WTC11 (cell line): ENCODE data around the gene TAS2R16.

Experiments used
- SOX15 ChIP-seq: fragments of 250-450 bp; sonication (Bioruptor Pico); IDR thresholded peaks from 2 replicates; pipeline ENCODE4 v1.9.0; 2021; ENCODE audit warnings: mild to moderate bottlenecking
- TF ChIP-seq, protein P1 (sequence below): fragments of 200-600 bp; IDR thresholded peaks from 2 replicates; pipeline ENCODE4 v1.8.0; 2022; ENCODE audit warnings: antibody characterized with exemption

DNA sequence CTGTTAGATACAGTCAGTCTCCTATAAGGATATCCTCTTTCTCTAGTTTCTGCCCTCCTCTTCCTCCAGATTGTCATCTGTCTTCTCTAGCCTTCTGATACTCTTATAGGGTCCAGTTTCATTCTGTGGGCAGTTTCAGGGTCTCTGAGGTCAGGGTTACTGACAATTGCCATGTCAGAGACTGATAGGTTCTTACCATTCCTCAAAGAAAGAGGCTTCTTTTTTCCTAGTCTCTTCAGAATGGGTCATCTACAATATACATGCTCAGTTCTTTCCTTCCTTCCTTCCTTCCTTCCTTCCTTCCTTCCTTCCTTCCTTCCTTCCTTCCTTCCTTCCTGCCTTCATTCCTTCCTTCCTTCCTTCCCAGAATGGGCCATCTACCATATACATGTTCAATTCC, 48.1 kb upstream of the TAS2R16 start:
- no peak for TF ChIP-seq SOX15
- TF ChIP-seq, protein P1, sequence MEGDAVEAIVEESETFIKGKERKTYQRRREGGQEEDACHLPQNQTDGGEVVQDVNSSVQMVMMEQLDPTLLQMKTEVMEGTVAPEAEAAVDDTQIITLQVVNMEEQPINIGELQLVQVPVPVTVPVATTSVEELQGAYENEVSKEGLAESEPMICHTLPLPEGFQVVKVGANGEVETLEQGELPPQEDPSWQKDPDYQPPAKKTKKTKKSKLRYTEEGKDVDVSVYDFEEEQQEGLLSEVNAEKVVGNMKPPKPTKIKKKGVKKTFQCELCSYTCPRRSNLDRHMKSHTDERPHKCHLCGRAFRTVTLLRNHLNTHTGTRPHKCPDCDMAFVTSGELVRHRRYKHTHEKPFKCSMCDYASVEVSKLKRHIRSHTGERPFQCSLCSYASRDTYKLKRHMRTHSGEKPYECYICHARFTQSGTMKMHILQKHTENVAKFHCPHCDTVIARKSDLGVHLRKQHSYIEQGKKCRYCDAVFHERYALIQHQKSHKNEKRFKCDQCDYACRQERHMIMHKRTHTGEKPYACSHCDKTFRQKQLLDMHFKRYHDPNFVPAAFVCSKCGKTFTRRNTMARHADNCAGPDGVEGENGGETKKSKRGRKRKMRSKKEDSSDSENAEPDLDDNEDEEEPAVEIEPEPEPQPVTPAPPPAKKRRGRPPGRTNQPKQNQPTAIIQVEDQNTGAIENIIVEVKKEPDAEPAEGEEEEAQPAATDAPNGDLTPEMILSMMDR: no peak
